Fibroblast of mammary gland (primary cell): ENCODE measurements around the gene WFDC11.
"Not testable (repeated sequence)": the region's sequence is repeated elsewhere in the genome, so short reads cannot be mapped to it uniquely, and the experiment has no call there.

Source experiments
- DNase-seq: peaks from one replicate; pipeline ENCODE4 v3.0.0-alpha.2; 2010; ENCODE audit warnings: low read depth
- H3K4me3 ChIP-seq: 2 replicates; pipeline ENCODE4 v1.5.1; 2011; ENCODE audit warnings: low read depth, mild to moderate bottlenecking, low read length, moderate library complexity; ENCODE audit not compliant: control insufficient read depth
- CTCF ChIP-seq: conservative IDR thresholded peaks from 2 replicates; pipeline ENCODE4 v1.5.1; 2011; ENCODE audit warnings: low read depth, low read length, inconsistent platforms; ENCODE audit not compliant: control insufficient read depth, insufficient read depth

The WFDC11 gene

GRCh38 chr20:45679650-45680049, 9.6 kb upstream of the WFDC11 start:
- no peak for DNase-seq
- TF ChIP-seq CTCF: no peak
- no peak overlapping the region for H3K4me3 ChIP-seq

GRCh38 chr20:45672765-45673164, 2.7 kb upstream of the WFDC11 start:
- no peak for DNase-seq
- no peak for TF ChIP-seq CTCF
- H3K4me3 ChIP-seq: no peak overlapping the region

GRCh38 chr20:45657038-45657437, 13.0 kb downstream of the WFDC11 start:
- not testable (repeated sequence) for H3K4me3 ChIP-seq, DNase-seq

GRCh38 chr20:45651726-45652125, 18.3 kb downstream of the WFDC11 start:
- H3K4me3 ChIP-seq, DNase-seq: not testable (repeated sequence)

GRCh38 chr20:45649312-45649863, 20.7 kb downstream of the WFDC11 start:
- H3K4me3 ChIP-seq: no peak overlapping the region
- DNase-seq: no peak
- no peak for TF ChIP-seq CTCF

GRCh38 chr20:45647441-45648050, 22.5 kb downstream of the WFDC11 start:
- no peak for DNase-seq
- TF ChIP-seq CTCF: no peak
- no peak overlapping the region for H3K4me3 ChIP-seq

GRCh38 chr20:45646875-45647274, 23.2 kb downstream of the WFDC11 start:
- H3K4me3 ChIP-seq: no peak overlapping the region
- DNase-seq: no peak
- no peak for TF ChIP-seq CTCF

- not testable (repeated sequence) for H3K4me3 ChIP-seq
These were observed 24.2 kb downstream of the WFDC11 start for GRCh38 chr20:45645869-45646268.

GRCh38 chr20:45641076-45641475, 29.0 kb downstream of the WFDC11 start:
- not testable (repeated sequence) for DNase-seq, H3K4me3 ChIP-seq

More at GRCh38 chr20:45645869-45646268, 24.2 kb downstream of the WFDC11 start:
- DNase-seq: not testable (repeated sequence)
